Aorta (tissue), 5 donors: ENCODE results near the gene MCL1. TPM values are rescaled to one million over a fixed set of nuclear protein-coding genes. Genes with fewer than 3 reads are reported as not detected.
A peak's percentile ranks its signal among the peaks of the same experiment; 100 is the strongest.
"Not testable (repeated sequence)": the region's sequence is repeated elsewhere in the genome, so short reads cannot be mapped to it uniquely, and the experiment has no call there.

Experiments used
- ATAC-seq: fragments of 200-7000 bp; cut with Tn5 transposase; one replicate; pipeline ENCODE4 v1.9.1; 2022; ENCODE audit warnings: moderate library complexity; ENCODE audit not compliant: low FRiP score
- DNase-seq, 2 donors: peaks; one replicate each; pipeline ENCODE4 v3.0.0-alpha.2; 2020
- H3K27ac ChIP-seq, 2 donors: one replicate each; pipeline ENCODE4 v1.5.1; 2013; ENCODE audit warnings: low read length in 2 of 2, mild to moderate bottlenecking in 2 of 2, moderate library complexity in 2 of 2, control low read depth in 1 of 2, inconsistent platforms in 1 of 2, low read depth in 1 of 2
- H3K27me3 ChIP-seq, 2 donors: one replicate each; pipeline ENCODE4 v1.6.1; 2013; ENCODE audit warnings: control low read depth in 1 of 2, low read length in 1 of 2, mild to moderate bottlenecking in 1 of 2, moderate library complexity in 1 of 2; ENCODE audit not compliant: insufficient read depth in 2 of 2, control insufficient read depth in 1 of 2
- H3K36me3 ChIP-seq, 2 donors: one replicate each; pipeline ENCODE4 v1.6.1; 2013; ENCODE audit warnings: control low read depth in 1 of 2, low read length in 1 of 2, mild to moderate bottlenecking in 1 of 2; ENCODE audit not compliant: insufficient read depth in 2 of 2, control insufficient read depth in 1 of 2
- H3K4me1 ChIP-seq, 2 donors: one replicate each; pipeline ENCODE4 v1.6.1; 2013; ENCODE audit warnings: low read length in 2 of 2, control low read depth in 1 of 2, mild to moderate bottlenecking in 1 of 2, moderate library complexity in 1 of 2; ENCODE audit not compliant: insufficient read depth in 2 of 2, control insufficient read depth in 1 of 2
- H3K4me3 ChIP-seq, 2 donors: one replicate each; pipeline ENCODE4 v1.5.1; 2013; ENCODE audit warnings: low read length in 2 of 2, control low read depth in 1 of 2, mild to moderate bottlenecking in 1 of 2
- H3K9me3 ChIP-seq: one replicate; pipeline ENCODE4 v1.6.1; 2013; ENCODE audit warnings: mild to moderate bottlenecking, low read length; ENCODE audit not compliant: control insufficient read depth
- WGBS, 2 donors: extraction: QIAGEN DNeasy Blood & Tissue Kit; methylation state at CpG; one replicate each; pipeline ENCODE4 v1.1.7; 2013; 5-methylcytosine and 5-hydroxymethylcytosine counted together
- intact Hi-C, 2 donors: fragments of 100-400 bp; cut with DNase I; formaldehyde crosslinking; loops; one replicate each; pipeline versions ENCODE4 v1.14.2 to v1.15.0; 2022
- polyA plus RNA-seq, 2 donors: library from polyadenylated mRNA; stranded (reverse); fragments of 200-250 nt; gene quantifications; one replicate each; pipeline ENCODE4 v1.2.3, GENCODE V29; 2013
- total RNA-seq, 2 donors: library from RNA; stranded (reverse); fragmentation: NEBNext Ultra II Directional; extraction: Animal tissue kit (Norgen Biotek cat#: 25700); gene quantifications; one replicate each; pipeline ENCODE4 v1.2.1, GENCODE V29; 2021
- donor health status: healthy with polysubstance abuse.
- donor health status: Bipolar disorder and iron deficiency.
- donor health status: DM: no; HTN: no; CAD: no.
- donor health status: DM: no; HTN: no; CAD: no.
- donor health status: DM: yes; HTN: yes; CAD: no.

MCL1 gene
- total and polyA plus RNA-seq, 4 donors: 146 to 533 (median 223) TPM

GRCh38 chr1:150568594-150568966 lies 10.8 kb downstream of the MCL1 start:
- Histone ChIP-seq H3K4me1 (peaks cover 5 to 10% of the 10 kb centered on the region in 2 donors), H3K27ac (peak overlapping the region; percentile 61 to 99), H3K27me3 (no peaks in the 10 kb centered on the region), H3K4me3 (peak overlapping the region in 1 of 2 donors; percentile 32), H3K9me3 (no peaks in the 10 kb centered on the region), H3K36me3 (peaks cover 0 to 2% of the 10 kb centered on the region in 2 donors)
- DNase-seq (no peak), ATAC-seq (no peak)
- intact Hi-C loops: loop anchor here in 1 of 2 donors (10.0 kb wide), 1 partner anchor 406 kb away; the partner anchor contains the start of gene CERS2

- Histone ChIP-seq H3K36me3 (no peaks in the 10 kb centered on the region), H3K27me3 (no peaks in the 10 kb centered on the region), H3K4me3 (peak overlapping the region; percentile 11 to 32), H3K9me3 (no peaks in the 10 kb centered on the region), H3K4me1 (peaks cover 2 to 12% of the 10 kb centered on the region in 2 donors), H3K27ac (peak overlapping the region; percentile 61 to 99)
- 0 to 1% methylated on average over 10 of the region's 10 CpGs for WGBS, 2 donors
- intact Hi-C loops: loop anchor here in 1 of 2 donors (10.0 kb wide), 1 partner anchor 407 kb away; the partner anchor contains the start of gene CERS2
- DNase-seq (peak; percentile 88 to 93), ATAC-seq (peak; percentile 86)
These were observed 11.5 kb downstream of the MCL1 start for GRCh38 chr1:150567717-150568593.

- ATAC-seq: peak; percentile 0
- no peaks in the 10 kb centered on the region for H3K36me3 ChIP-seq
- no peaks in the 10 kb centered on the region for H3K9me3 ChIP-seq
- H3K4me3 ChIP-seq: peak overlapping the region; percentile 3 to 11
- no peak for DNase-seq
- H3K27me3 ChIP-seq: no peaks in the 10 kb centered on the region
- intact Hi-C loops: loop anchor here in 1 of 2 donors (10.0 kb wide), 1 partner anchor 407 kb away; the partner anchor contains the start of gene CERS2
- peaks cover 2 to 15% of the 10 kb centered on the region in 2 donors for H3K4me1 ChIP-seq
- WGBS, 2 donors: 10 to 14% methylated on average over 3 of the region's 3 CpGs
- H3K27ac ChIP-seq: peak overlapping the region; percentile 44 to 92
These were observed 12.1 kb downstream of the MCL1 start for GRCh38 chr1:150567341-150567716.

GRCh38 chr1:150566589-150567340 lies 12.6 kb downstream of the MCL1 start:
- 70% methylated on average over 12 of the region's 12 CpGs for WGBS, 2 donors
- peak in 1 of 2 donors; percentile 50 for DNase-seq
- H3K27ac ChIP-seq: peak overlapping the region; percentile 39 to 92
- no peaks in the 10 kb centered on the region for H3K9me3 ChIP-seq
- no peak overlapping the region for H3K4me3 ChIP-seq
- no peak for ATAC-seq
- H3K27me3 ChIP-seq: no peaks in the 10 kb centered on the region
- no peaks in the 10 kb centered on the region for H3K36me3 ChIP-seq
- intact Hi-C loops: loop anchor here in 1 of 2 donors (10.0 kb wide), 1 partner anchor 408 kb away; the partner anchor contains the start of gene CERS2
- peaks cover 2 to 15% of the 10 kb centered on the region in 2 donors for H3K4me1 ChIP-seq

GRCh38 chr1:150565240-150565991 lies 14.0 kb downstream of the MCL1 start:
- DNase-seq: peak in 1 of 2 donors; percentile 71
- WGBS, 2 donors: 29 to 30% methylated on average over 14 of the region's 14 CpGs
- H3K27me3 ChIP-seq: not testable (repeated sequence)

GRCh38 chr1:150564051-150564991 lies 15.1 kb downstream of the MCL1 start:
- Histone ChIP-seq H3K4me3 (no peak overlapping the region), H3K4me1 (peaks cover 0 to 15% of the 10 kb centered on the region in 2 donors), H3K27me3 (no peaks in the 10 kb centered on the region), H3K36me3 (no peaks in the 10 kb centered on the region), H3K9me3 (no peaks in the 10 kb centered on the region), H3K27ac (peak overlapping the region; percentile 93 to 95)
- peak in 1 of 2 donors; percentile 79 for DNase-seq
- WGBS, 2 donors: 43 to 50% methylated on average over 5 of the region's 5 CpGs
- ATAC-seq: no peak
- intact Hi-C loops: loop anchor here in 1 of 2 donors (10.0 kb wide), 1 partner anchor 410 kb away; the partner anchor contains the start of gene CERS2

More at GRCh38 chr1:150565240-150565991, 14.0 kb downstream of the MCL1 start:
- not testable (repeated sequence) for H3K4me3 ChIP-seq, H3K36me3 ChIP-seq, ATAC-seq, H3K9me3 ChIP-seq
- H3K27ac ChIP-seq: peak overlapping the region; percentile 71 to 81
- intact Hi-C loops: loop anchor here in 1 of 2 donors (10.0 kb wide), 1 partner anchor 409 kb away; the partner anchor contains the start of gene CERS2
- peaks cover 0 to 15% of the 10 kb centered on the region in 2 donors for H3K4me1 ChIP-seq

- Histone ChIP-seq H3K9me3 (no peaks in the 10 kb centered on the region), H3K4me3 (no peak overlapping the region), H3K27me3 (no peaks in the 10 kb centered on the region), H3K4me1 (peaks cover 0 to 12% of the 10 kb centered on the region in 2 donors), H3K27ac (peak overlapping the region; percentile 93 to 95), H3K36me3 (no peaks in the 10 kb centered on the region)
- 7 to 11% methylated on average over 4 of the region's 4 CpGs for WGBS, 2 donors
- peak; percentile 70 to 83 for DNase-seq
- intact Hi-C loops: loop anchor here in 1 of 2 donors (10.0 kb wide), 1 partner anchor 411 kb away; the partner anchor contains the start of gene CERS2
- ATAC-seq: no peak
These were observed 15.9 kb downstream of the MCL1 start for GRCh38 chr1:150563340-150564038.
